GM18909 (cell line): ENCODE data around the gene C8G.
A peak's percentile ranks its signal among the peaks of the same experiment; 100 is the strongest.

Source experiments
- ATAC-seq: cut with Tn5 transposase; IDR thresholded peaks from one replicate; pipeline ENCODE4 v1.9.1; 2021; ENCODE audit warnings: mild to moderate bottlenecking; ENCODE audit not compliant: unreplicated experiment, poor library complexity

C8G gene

GRCh38 chr9:136940526-136941230, 4.4 kb upstream of the C8G start:
- ATAC-seq = no peak

GRCh38 chr9:136941231-136942111, 3.6 kb upstream of the C8G start:
- no peak for ATAC-seq

GRCh38 chr9:136942112-136942880, 2.7 kb upstream of the C8G start:
- no peak for ATAC-seq

GRCh38 chr9:136942881-136943230, 2.2 kb upstream of the C8G start:
- ATAC-seq = no peak

GRCh38 chr9:136943291-136944211, 1.5 kb upstream of the C8G start:
- peak; percentile 13 for ATAC-seq

- ATAC-seq = peak; percentile 38
Observed at GRCh38 chr9:136944212-136944518, 878 bp upstream of the C8G start.

- ATAC-seq = no peak
Observed at GRCh38 chr9:136945333-136946227, 537 bp downstream of the C8G start.

- ATAC-seq = no peak
Observed at GRCh38 chr9:136946228-136947027, 1.4 kb downstream of the C8G start.

- ATAC-seq = no peak
Observed at GRCh38 chr9:136947028-136947891, 2.2 kb downstream of the C8G start.

- ATAC-seq = no peak
Observed at GRCh38 chr9:136947955-136948510, 3.0 kb downstream of the C8G start.

- ATAC-seq = no peak
Observed at GRCh38 chr9:136949239-136949816, 4.3 kb downstream of the C8G start.

- peak; percentile 81 for ATAC-seq
Observed at GRCh38 chr9:136949817-136950655, 5.0 kb downstream of the C8G start.

GRCh38 chr9:136950656-136951276, 5.7 kb downstream of the C8G start:
- no peak for ATAC-seq

- ATAC-seq = no peak
Observed at GRCh38 chr9:136951541-136952320, 6.7 kb downstream of the C8G start, which contains the start of gene LCN12. TSS of gene LCN12 (plus strand) at chr9:136952273. CDS start at chr9:136952328, 55 bp downstream.
